ENCODE results near the gene MIEN1.
"Not testable (repeated sequence)": the region's sequence is repeated elsewhere in the genome, so short reads cannot be mapped to it uniquely, and the experiment has no call there.

The MIEN1 gene

DNA sequence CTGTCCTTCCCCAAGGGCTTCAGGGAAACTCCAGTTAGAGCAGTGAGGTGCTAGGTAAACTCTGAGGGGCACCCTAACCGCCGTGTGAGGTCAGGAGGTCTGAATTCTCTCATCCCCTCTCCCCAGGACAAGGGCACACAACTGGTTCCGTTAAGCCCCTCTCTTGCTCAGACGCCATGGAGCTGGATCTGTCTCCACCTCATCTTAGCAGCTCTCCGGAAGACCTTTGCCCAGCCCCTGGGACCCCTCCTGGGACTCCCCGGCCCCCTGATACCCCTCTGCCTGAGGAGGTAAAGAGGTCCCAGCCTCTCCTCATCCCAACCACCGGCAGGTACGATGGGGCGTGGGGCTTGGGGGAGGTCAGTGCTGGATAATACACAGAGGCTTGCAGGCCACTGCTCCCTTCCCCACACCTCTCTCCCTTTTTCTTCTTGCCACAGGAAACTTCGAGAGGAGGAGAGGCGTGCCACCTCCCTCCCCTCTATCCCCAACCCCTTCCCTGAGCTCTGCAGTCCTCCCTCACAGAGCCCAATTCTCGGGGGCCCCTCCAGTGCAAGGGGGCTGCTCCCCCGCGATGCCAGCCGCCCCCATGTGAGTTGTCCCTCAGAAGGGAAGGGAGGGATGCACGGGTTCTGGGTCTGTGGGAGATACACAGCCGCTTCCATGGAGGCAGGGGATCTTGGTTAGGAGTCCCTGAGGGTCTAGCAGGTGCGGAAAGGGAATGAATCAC, 12.0 kb upstream of the MIEN1 start:
- FAIRE-seq, result no peak

DNA sequence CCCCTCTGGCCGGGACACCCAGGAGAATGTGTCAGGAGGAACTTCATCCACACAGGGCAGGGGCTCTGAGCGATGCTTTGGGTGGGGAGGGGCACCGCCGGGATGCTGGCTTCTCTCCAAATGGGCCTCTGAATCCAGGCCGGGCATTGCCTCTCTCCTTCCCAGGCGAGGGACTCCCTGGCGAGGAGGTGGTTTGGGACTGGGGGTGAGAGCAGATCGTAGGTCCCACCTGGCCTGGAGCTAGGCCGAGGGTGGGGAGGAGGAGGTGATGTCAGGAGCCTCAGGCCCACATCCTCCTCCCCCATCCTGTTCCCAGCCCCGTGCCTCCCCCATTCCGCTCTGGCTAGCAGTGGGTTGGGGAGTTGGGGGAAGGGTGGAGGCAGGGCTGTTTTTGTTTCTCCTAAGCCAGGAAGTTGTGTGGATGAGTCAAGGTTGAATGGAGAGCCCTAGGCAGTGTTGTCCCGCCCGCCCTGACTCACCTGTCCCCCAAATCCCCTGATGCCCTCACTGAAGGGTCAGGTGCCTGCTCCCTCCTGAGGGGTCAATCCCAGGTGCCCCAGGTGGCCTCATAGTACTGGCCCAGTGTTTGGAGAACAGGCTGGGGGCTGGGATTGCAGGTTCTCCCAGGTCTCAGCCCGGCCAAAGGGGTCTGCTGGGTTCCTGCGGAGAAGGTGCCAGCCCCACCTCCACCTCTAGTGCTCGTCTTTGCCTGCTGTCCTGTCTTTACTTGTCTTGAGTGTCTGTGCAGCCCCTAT, 10.2 kb upstream of the MIEN1 start:
- no peak for FAIRE-seq
- DNase-seq (ENCODE audit: insufficient read length, low spot score), result no peak

More for the DNA sequence above, 12.0 kb upstream of the MIEN1 start:
- no peak for DNase-seq (ENCODE audit: insufficient read length, low spot score)

DNA sequence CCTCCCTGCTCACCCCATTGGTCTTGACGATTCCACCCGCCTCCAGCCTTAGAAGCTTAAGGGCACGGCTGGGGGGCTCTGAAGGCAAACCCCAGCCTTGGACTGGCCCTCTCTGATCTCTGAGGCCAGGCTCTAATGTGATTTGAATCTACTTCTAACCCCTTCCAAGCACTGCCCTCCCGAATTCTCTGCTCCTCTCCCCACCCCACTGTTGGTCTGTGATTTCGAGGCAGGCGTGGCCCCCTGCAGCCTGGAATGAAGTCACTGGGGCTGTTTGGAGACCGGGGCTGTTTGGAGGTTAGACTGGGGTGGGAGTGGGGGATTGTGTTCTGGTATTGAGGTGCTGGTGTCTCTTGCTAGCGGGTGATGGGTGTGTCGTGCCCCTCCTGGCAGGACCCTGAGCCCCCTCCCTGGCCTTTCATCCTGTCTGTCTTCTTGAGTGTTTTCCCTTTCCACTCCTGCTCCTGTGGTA, 9.6 kb upstream of the MIEN1 start:
- no peak for DNase-seq (ENCODE audit: insufficient read length, low spot score)
- no peak for FAIRE-seq

DNA sequence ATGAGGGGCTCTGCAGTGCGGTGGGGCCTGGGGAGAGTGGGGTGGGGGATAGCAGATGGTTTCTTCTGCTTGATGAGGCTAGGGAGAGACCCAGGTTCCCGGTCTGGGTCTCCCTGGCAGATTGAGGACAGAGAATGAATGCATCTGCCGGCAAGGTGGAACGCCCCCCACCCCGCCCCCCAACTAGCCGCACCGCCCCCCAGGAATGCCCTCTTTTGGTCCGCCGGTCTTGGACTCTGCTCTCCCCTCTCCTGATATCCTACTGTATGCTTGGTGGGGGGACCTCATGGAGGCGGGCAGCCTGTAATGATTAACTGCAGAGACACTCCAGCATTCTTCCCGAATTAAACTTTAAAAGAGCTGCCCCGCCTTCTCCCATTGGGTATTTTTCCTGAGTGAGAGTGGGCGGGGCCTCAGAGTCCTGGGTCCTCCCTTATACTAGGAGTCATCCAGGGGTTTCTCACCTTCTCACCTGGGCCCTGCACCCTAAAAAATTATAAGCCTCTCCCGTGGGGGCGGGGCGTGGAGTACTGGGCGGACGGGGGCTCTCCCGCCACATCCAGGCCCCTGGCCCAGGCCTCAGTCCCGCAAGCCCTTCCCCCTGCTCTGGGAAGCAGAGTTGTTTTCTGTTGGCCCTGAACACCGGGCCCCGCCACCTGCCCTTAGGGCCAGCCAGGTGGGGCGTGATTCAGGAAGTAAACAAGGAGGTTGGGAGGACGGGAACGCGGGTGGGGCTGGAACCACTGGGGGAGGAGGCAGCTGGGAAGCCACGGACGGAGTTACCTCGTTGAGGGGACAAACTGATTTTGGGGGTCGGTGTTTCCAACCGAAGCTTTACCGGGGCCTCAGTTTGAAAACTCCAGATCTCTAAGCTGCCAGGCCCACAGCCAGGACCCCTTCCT, 8.9 kb upstream of the MIEN1 start:
- peak; percentile 53 for FAIRE-seq
- no peak for DNase-seq (ENCODE audit: insufficient read length, low spot score)

DNA sequence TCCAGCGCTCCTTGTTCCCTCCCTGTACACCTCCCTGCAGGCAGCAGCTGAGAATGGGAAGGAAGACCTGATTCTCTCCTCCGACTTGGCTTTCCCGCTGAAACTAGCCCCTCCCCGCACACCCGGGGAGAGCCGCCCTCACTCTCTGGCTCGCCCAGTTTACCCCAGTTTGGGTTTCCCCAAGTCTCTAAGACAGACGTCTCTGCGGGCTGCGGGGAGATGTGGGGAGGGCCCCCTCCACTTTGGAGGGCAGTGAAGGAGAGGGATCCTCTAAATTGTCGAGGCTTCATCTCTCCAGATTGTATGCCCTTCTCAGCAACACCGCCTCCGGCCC, 8.2 kb upstream of the MIEN1 start:
- peak; percentile 65 for FAIRE-seq

DNA sequence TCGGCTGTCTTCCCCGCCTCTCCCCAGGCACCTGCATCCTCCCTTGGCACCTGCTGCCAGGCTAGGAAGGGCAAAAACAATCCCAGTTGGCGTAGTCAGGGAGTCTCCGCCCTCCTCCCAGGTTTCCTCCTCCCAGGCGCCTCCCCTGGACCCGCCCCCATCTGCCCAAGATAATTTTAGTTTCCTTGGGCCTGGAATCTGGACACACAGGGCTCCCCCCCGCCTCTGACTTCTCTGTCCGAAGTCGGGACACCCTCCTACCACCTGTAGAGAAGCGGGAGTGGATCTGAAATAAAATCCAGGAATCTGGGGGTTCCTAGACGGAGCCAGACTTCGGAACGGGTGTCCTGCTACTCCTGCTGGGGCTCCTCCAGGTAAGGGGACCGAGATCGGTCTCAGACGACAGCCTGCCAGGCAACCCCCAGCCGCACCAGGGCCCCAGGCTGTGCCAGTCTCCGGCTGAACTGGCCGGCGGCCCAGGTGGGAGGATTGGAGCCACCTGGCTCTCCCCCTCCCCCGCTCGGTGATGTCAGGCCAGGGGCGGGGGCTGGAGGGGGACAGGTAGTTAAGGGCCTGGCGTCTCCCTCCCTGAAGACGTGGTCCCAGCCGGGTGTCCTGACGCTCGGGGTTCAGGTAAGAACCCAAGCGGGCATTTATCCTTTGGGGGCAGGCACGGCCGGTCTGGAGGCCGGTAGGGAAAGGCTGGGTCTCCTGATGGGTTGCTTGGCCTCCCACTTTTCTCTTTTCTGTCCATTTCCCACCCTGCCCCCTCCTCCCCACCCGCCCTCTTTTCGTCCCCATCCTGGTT, 7.6 kb upstream of the MIEN1 start, which contains the start of gene GRB7:
GRB7 (plus strand) TSS at position 179 of the 808 bp plus-strand sequence. CDS start 4,364 bp downstream, outside the sequence.
- DNase-seq (ENCODE audit: insufficient read length, low spot score) (no peak), FAIRE-seq (no peak)

More for the DNA sequence above, 8.2 kb upstream of the MIEN1 start:
- peak; percentile 42 for DNase-seq (ENCODE audit: insufficient read length, low spot score)

DNA sequence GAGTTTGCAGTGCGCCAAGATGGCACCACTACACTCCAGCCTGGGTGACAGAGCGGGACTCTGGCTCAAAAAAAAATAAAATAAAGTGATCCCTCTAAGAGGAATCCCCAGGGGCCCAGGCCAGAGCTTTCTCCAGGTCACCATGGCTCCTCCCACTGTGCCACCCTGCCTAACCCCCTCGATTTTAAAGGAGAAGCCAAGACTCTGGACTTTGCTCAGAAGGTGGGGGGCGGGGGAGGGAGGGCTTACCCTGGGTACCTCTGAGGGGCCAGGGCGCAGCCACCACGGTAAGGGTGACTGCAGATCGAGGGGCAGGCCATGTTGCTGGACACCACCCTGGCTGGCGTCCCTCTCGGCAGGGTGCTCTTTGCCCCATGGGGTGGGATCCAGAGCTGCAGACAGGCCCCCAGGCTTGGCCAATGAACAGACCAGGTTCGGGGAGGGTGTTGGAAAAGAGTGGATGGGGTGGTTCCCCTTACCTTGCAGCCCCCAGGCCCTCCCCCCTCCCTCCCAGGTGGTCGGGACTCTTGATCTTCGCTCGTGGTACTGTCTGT, 7.0 kb upstream of the MIEN1 start:
- FAIRE-seq, result no peak
- no peak for DNase-seq (ENCODE audit: insufficient read length, low spot score)

DNA sequence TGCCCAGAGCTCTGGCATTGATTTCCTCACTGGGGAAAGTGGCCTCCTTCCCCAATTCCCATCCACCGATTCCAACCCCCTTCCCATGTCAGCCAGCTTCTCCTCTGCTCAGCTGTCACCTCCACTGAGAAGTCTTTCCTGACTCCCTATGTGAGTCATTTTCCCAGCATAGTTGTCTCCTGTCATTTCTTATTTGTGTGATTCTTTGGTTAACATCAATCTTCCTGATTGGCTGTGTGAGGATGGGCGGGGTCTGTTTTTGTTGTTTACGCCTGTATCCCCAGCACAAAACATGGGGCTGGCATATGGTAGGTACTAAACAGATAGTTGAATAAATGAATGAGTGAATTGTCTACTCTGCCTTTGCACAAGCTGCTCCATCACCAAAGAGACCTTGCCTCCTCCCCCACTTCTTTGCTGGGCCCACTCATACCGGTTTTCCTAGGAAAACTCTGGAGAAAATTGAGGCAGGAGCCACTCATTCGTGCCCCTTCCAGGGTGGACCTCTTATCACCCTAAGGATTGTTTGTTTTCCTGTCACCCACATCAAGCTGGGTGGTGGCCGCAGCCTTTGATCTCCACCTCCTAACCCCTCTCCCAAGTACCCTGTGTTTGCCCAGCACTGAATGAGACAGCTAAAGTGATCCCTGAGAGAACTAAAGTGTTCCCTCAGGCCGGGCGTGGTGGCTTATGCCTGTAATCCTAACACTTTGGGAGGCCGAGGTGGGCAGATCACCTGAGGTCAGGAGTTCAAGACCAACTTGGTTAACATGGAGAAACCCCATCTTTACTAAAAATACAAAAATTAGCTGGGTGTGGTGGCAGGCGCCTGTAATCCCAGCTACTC, 6.2 kb upstream of the MIEN1 start:
- FAIRE-seq (no peak), DNase-seq (ENCODE audit: insufficient read length, low spot score) (no peak)

DNA sequence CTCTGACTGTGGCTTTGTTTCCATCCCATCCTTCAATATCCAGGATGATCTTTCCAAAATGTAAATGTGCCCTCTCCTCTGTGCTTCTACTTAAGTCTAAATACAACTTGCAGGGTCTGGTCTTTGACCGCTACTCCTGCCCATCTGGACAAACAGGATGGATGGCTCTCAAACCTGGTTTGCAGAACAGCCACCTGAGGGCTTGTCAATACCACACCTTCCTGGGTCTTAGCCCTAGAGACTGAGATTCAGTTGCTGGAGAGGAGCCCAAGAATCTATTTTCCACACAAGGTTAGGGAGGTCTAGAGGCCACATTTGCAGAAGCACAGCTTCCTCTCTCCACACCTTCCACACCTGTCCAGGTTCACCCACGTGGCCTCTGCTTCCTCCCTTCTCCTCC, 5.5 kb upstream of the MIEN1 start:
- FAIRE-seq (no peak), DNase-seq (ENCODE audit: insufficient read length, low spot score) (no peak)

DNA sequence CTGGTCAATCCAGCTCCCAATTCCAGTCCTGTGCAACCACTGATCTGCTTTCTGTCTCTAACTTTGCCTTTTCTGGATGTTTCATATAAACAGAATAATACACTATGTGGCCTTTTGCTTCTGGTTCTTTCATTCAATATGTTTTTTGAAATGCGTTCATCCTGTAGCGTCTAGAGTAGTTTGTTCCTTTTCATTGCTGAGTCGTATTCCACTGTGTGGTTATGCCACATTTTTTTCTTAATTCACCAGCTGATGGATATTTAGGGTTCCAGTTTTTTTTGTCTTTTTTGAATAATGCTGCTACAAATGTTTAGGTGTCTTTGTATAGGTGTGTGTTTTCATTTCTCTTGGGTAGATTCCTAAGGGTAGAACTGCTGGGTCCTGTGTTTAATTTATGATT, 2.3 kb upstream of the MIEN1 start:
- DNase-seq (ENCODE audit: insufficient read length, low spot score) (no peak), FAIRE-seq (no peak)

DNA sequence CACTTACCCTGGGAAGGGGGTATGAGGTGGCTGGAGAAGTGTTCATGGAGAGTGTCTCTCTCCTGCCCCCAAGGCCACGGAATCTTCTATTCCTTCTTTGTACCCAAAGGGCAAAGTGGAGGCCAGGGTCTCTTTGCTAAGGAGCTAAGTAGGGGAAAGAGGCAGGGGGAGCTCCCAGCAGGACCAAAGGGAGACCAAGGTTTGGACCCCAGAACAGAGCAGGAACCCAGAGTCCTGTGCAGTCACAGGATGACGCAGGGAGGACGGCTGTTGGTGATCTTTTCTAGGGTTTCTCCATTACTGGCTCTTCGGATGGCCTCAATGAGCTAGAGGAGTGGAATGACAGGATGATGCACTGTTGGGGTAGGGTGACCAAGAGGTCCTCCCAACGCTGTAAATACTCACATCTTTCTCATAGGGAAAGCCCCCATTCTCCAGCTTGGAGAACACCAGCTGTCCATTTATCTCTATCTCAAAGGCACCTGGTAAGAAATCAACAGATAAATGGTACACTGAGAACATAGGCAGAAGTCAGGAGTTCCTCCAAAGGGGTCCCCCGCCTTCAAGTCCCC, 966 bp downstream of the MIEN1 start:
- no peak for DNase-seq (ENCODE audit: insufficient read length, low spot score)

DNA sequence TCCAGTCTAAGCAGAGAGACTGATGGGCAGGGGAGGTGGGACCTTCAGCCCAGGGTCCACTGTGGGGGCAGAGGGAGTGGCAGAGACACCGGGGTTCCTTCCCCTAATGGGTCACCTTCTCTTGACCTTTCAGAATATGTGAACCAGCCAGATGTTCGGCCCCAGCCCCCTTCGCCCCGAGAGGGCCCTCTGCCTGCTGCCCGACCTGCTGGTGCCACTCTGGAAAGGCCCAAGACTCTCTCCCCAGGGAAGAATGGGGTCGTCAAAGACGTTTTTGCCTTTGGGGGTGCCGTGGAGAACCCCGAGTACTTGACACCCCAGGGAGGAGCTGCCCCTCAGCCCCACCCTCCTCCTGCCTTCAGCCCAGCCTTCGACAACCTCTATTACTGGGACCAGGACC, 2.8 kb downstream of the MIEN1 start:
- no peak for FAIRE-seq
- no peak for DNase-seq (ENCODE audit: insufficient read length, low spot score)

More for the DNA sequence above, 966 bp downstream of the MIEN1 start:
- no peak for FAIRE-seq

DNA sequence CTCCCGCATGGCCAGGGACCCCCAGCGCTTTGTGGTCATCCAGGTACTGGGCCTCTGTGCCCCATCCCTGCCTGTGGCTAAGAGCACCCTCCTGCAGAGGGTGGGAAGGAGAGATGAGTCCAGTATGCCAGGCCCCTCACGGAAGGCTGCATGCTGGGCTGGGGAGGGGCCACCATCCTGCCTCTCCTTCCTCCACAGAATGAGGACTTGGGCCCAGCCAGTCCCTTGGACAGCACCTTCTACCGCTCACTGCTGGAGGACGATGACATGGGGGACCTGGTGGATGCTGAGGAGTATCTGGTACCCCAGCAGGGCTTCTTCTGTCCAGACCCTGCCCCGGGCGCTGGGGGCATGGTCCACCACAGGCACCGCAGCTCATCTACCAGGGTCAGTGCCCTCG, 3.7 kb downstream of the MIEN1 start:
- DNase-seq (ENCODE audit: insufficient read length, low spot score) (no peak), FAIRE-seq (no peak)

DNA sequence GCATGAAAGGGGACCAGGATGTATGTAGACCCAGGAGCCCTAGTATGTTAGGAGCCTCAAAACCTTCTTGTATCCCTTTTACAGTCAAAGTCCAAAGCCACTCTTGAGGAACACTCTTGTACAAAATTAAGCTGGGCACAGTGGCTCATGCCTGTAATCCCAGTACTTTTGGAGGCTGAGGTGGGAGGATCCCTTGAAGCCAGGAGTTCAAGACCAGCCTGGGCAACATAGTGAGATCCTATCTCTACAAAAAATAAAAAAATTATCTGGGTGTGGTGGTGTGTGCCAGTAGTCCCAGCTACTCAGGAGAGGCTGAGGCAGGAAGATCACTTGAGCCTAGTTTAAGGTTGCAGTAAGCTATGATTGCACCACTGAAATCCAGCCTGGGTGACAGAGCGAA, 4.4 kb downstream of the MIEN1 start:
- not testable (repeated sequence) for FAIRE-seq; DNase-seq (ENCODE audit: insufficient read length, low spot score)

DNA sequence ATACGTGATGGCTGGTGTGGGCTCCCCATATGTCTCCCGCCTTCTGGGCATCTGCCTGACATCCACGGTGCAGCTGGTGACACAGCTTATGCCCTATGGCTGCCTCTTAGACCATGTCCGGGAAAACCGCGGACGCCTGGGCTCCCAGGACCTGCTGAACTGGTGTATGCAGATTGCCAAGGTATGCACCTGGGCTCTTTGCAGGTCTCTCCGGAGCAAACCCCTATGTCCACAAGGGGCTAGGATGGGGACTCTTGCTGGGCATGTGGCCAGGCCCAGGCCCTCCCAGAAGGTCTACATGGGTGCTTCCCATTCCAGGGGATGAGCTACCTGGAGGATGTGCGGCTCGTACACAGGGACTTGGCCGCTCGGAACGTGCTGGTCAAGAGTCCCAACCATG, 5.6 kb downstream of the MIEN1 start:
- DNase-seq (ENCODE audit: insufficient read length, low spot score) (no peak), FAIRE-seq (no peak)

DNA sequence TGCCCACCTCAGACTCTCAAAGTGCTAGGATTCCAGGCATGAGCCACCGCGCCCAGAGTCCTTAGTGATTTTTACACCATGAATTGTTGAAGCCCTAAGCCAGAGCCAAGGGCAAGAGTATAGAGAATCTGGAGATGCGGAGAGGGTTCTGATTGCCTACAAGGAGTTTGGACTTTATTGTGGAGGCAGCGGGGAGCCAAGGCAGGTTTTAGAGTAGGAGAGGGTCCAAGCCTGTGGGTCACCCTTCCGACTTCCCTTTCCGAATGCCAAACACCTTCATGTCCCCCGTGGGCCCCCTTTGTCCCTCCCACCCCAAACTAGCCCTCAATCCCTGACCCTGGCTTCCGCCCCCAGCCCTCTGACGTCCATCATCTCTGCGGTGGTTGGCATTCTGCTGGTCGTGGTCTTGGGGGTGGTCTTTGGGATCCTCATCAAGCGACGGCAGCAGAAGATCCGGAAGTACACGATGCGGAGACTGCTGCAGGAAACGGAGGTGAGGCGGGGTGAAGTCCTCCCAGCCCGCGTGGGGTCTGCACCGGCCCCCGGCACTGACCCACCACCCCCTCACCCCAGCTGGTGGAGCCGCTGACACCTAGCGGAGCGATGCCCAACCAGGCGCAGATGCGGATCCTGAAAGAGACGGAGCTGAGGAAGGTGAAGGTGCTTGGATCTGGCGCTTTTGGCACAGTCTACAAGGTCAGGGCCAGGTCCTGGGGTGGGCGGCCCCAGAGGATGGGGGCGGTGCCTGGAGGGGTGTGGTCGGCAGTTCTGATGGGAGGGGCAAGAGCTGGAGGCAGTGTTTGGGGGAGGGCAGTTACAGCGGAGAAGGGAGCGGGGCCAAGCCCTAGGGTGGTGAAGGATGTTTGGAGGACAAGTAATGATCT, 7.1 kb downstream of the MIEN1 start:
- DNase-seq (ENCODE audit: insufficient read length, low spot score) (no peak), FAIRE-seq (no peak)

DNA sequence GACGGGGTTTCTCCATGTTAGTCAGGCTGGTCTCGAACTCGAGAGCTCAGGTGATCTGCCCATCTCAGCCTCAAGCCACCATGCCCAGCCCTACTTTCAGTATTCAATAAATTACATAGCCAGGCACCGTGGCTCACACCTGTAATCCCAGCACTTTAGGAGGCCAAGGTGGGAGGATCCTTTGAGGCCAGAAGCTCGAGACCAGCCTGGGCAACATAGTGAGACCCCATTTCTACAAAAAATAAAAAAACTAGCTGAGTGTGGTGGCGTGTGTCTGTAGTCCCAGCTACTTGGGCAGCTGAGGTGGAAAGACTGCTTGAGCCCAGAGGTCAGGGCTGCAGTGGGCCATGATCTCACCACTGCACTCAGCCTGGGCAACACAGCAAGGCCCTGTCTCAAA, 8.2 kb downstream of the MIEN1 start:
- FAIRE-seq, result no peak

More for the DNA sequence above, 8.2 kb downstream of the MIEN1 start:
- DNase-seq (ENCODE audit: insufficient read length, low spot score), result no peak

Measured in GM19239 (cell line).